ENCODE measurements around the gene NPAS2. TPM values are rescaled to one million over a fixed set of nuclear protein-coding genes. Genes with fewer than 3 reads are reported as not detected.

Gene NPAS2
- total RNA-seq, 1 experiment from 2014 or later, result 20.4 TPM

- no peak for TF ChIP-seq POLR2AphosphoS5 (IDR thresholded peaks at IDR 0.05; ENCODE audit: low read depth, low read length)
Observed at GRCh38 chr2:100962366-100963025, 142.6 kb downstream of the NPAS2 start (continued).

- ChIA-PET POLR2A (no interaction called here), CTCF (no interaction called here), RAD21 (ENCODE audit: low non-redundant PET in 1 of 2, low total read pairs in 2 of 2, uncharacterized antibody in 2 of 2, unreplicated experiment in 2 of 2) (no interaction called here)
- Histone ChIP-seq H3K36me3 (ENCODE audit: control insufficient read depth in 1 of 2, insufficient read depth in 2 of 2, low read length in 2 of 2) (no peaks in the 10 kb centered on the region), H3K27me3 (ENCODE audit: insufficient read depth, low read length) (no peaks in the 10 kb centered on the region), H4K20me1 (ENCODE audit: insufficient read depth) (no peaks in the 10 kb centered on the region), H3K9ac (ENCODE audit: low read length) (no peak overlapping the region), H3K9me2 (ENCODE audit: insufficient read depth) (no peaks in the 10 kb centered on the region), H3K27ac (ENCODE audit: low read depth, low read length) (no peak overlapping the region), H3K79me2 (ENCODE audit: insufficient read depth, low read length) (no peaks in the 10 kb centered on the region), H3K4me2 (ENCODE audit: low read length) (no peak overlapping the region), H2AFZ (ENCODE audit: low read depth, low read length, poor library complexity, severe bottlenecking) (no peak overlapping the region), H3K4me1 (ENCODE audit: control insufficient read depth in 1 of 2, insufficient read depth in 2 of 2, low read length in 2 of 2) (no peaks in the 10 kb centered on the region), H3K9me3 (ENCODE audit: control insufficient read depth in 1 of 2, insufficient read depth in 1 of 2, low read depth in 1 of 2, low read length in 2 of 2) (no peaks in the 10 kb centered on the region), H3K4me3 (replicated peaks in 1 of 2; ENCODE audit: low read depth in 1 of 2, low read length in 2 of 2) (no peak overlapping the region)
- ATAC-seq (no peak), DNase-seq (ENCODE audit: low read depth, low spot score) (no peak)
- TF ChIP-seq CTCF (IDR thresholded peaks at IDR 0.05 in 2 of 3, conservative IDR thresholded peaks at IDR 0.05 in 1 of 3; ENCODE audit: borderline replicate concordance in 1 of 3, insufficient read depth in 1 of 3, low read depth in 2 of 3, low read length in 2 of 3), result no peak
- TF ChIP-seq ZFX (IDR thresholded peaks at IDR 0.05), result no peak
- no peak for TF ChIP-seq ZNF274 (IDR thresholded peaks at IDR 0.05; ENCODE audit: low read depth, low read length)
- no peak for TF ChIP-seq REST (IDR thresholded peaks at IDR 0.05; ENCODE audit: low read depth)
- TF ChIP-seq CEBPB (IDR thresholded peaks at IDR 0.05; ENCODE audit: low read depth), result no peak
- TF ChIP-seq YY1 (IDR thresholded peaks at IDR 0.05; ENCODE audit: extremely low read depth, insufficient replicate concordance, low read depth, low read length), result no peak
- no peak for TF ChIP-seq ELF1 (IDR thresholded peaks at IDR 0.05; ENCODE audit: borderline replicate concordance, low read depth)
- TF ChIP-seq EZH2 (IDR thresholded peaks at IDR 0.05), result no peak
- no peak for TF ChIP-seq SRF (IDR thresholded peaks at IDR 0.05; ENCODE audit: low read depth)
- no peak for TF ChIP-seq SIN3A (IDR thresholded peaks at IDR 0.05; ENCODE audit: low read depth)
- BruUV-seq (replicated peaks), result no TSS peak
- intact Hi-C loops (cut with micrococcal nuclease), result no loop called here
Observed at GRCh38 chr2:100963026-100963375, 143.1 kb downstream of the NPAS2 start.

Measured in HCT116 (cell line).